Measurements from ENCODE around the gene NIPA2. TPM values are rescaled to one million over a fixed set of nuclear protein-coding genes. Genes with fewer than 3 reads are reported as not detected.

NIPA2 gene
- total RNA-seq, 1 donor from 2014 or later = 34.4 TPM

GRCh38 chr15:22839046-22839695 lies 705 bp downstream of the NIPA2 start:
- DNase-seq = peak; percentile 35

- no peak for DNase-seq
These were observed 6.2 kb downstream of the NIPA2 start for GRCh38 chr15:22844421-22845288.

GRCh38 chr15:22845289-22845900 lies 6.9 kb downstream of the NIPA2 start:
- no peak for DNase-seq

GRCh38 chr15:22846073-22846472 lies 7.6 kb downstream of the NIPA2 start:
- no peak for DNase-seq

- DNase-seq = no peak
These were observed 11.6 kb downstream of the NIPA2 start for GRCh38 chr15:22850055-22850454.

- no peak for DNase-seq
These were observed 13.0 kb downstream of the NIPA2 start for GRCh38 chr15:22851513-22851912.

- DNase-seq = no peak
These were observed 17.3 kb downstream of the NIPA2 start for GRCh38 chr15:22855791-22856190.

- DNase-seq = no peak
These were observed 18.2 kb downstream of the NIPA2 start for GRCh38 chr15:22856659-22857058.

- no peak for DNase-seq
These were observed 22.7 kb downstream of the NIPA2 start for GRCh38 chr15:22861161-22861560.

GRCh38 chr15:22863356-22863755 lies 24.9 kb downstream of the NIPA2 start:
- DNase-seq = no peak

- DNase-seq = no peak
These were observed 27.6 kb downstream of the NIPA2 start for GRCh38 chr15:22866079-22866478.

GRCh38 chr15:22867886-22868285 lies 29.4 kb downstream of the NIPA2 start:
- DNase-seq = no peak

GRCh38 chr15:22868495-22868894 lies 30.0 kb downstream of the NIPA2 start:
- DNase-seq = no peak

GRCh38 chr15:22868928-22869327 lies 30.5 kb downstream of the NIPA2 start:
- no peak for DNase-seq

GRCh38 chr15:22869856-22870255 lies 31.4 kb downstream of the NIPA2 start:
- DNase-seq = no peak

GRCh38 chr15:22870865-22871264 lies 32.4 kb downstream of the NIPA2 start:
- DNase-seq = no peak

- DNase-seq = no peak
These were observed 33.1 kb downstream of the NIPA2 start for GRCh38 chr15:22871481-22872086.

GRCh38 chr15:22872936-22873701 lies 34.7 kb downstream of the NIPA2 start:
- no peak for DNase-seq

- DNase-seq = no peak
These were observed 35.4 kb downstream of the NIPA2 start for GRCh38 chr15:22873841-22874240.

GRCh38 chr15:22874256-22874655 lies 35.8 kb downstream of the NIPA2 start:
- DNase-seq = no peak

- no peak for DNase-seq
These were observed 36.5 kb downstream of the NIPA2 start for GRCh38 chr15:22874966-22875365.

- no peak for DNase-seq
These were observed 38.7 kb downstream of the NIPA2 start for GRCh38 chr15:22877117-22877516.
